Fibroblast of mammary gland (primary cell): Measurements from ENCODE around the gene PDE9A.
"Not testable (repeated sequence)": the region's sequence is repeated elsewhere in the genome, so short reads cannot be mapped to it uniquely, and the experiment has no call there.

ENCODE experiments used
- DNase-seq: peaks from one replicate; pipeline ENCODE4 v3.0.0-alpha.2; 2010; ENCODE audit warnings: low read depth
- H3K4me3 ChIP-seq: 2 replicates; pipeline ENCODE4 v1.5.1; 2011; ENCODE audit warnings: low read depth, mild to moderate bottlenecking, low read length, moderate library complexity; ENCODE audit not compliant: control insufficient read depth
- TF ChIP-seq, protein P1 (sequence below): conservative IDR thresholded peaks from 2 replicates; pipeline ENCODE4 v1.5.1; 2011; ENCODE audit warnings: low read depth, low read length, inconsistent platforms; ENCODE audit not compliant: control insufficient read depth, insufficient read depth

PDE9A gene

DNA sequence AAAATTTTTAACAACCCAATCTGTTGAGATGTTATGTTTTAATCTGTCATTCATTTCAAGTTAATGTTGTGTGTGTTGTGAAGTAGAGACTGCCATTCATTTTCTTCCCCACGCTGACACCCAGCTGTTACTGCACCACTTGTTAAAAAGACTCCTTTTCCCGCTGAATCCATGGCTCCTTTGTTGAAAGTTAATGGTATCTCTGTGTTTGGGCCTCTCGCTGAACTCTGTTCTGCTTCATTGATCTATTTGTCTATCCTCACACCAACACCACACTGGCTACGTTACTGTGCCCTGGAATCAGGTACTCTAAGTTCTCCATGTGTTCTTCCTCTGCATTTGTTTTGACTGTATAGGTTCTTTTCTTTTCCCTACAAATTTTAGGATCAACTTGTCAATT is 58.2 kb downstream of the PDE9A start:
- DNase-seq = no peak

DNA sequence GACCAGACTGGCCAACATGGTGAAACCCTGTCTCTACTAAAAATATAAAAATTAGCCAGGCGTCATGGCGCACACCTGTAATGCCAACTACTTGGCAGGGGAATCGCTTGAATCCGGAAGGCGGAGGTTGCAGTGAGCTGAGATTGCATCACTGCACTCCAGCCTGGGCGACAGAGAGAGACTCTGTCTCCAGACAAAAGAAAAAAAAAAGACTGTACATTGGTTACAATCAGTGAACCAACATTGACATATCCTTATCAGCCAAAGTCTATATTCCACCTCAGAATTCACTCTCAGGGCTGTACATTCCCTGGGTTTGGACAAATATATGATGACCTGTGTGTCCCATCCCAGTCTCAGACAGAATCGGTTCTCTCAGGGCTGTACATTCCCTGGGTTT is 62.0 kb downstream of the PDE9A start:
- H3K4me3 ChIP-seq, DNase-seq: not testable (repeated sequence)

More for the DNA sequence above, 58.2 kb downstream of the PDE9A start:
- H3K4me3 ChIP-seq = no peak overlapping the region
- TF ChIP-seq, protein P1, sequence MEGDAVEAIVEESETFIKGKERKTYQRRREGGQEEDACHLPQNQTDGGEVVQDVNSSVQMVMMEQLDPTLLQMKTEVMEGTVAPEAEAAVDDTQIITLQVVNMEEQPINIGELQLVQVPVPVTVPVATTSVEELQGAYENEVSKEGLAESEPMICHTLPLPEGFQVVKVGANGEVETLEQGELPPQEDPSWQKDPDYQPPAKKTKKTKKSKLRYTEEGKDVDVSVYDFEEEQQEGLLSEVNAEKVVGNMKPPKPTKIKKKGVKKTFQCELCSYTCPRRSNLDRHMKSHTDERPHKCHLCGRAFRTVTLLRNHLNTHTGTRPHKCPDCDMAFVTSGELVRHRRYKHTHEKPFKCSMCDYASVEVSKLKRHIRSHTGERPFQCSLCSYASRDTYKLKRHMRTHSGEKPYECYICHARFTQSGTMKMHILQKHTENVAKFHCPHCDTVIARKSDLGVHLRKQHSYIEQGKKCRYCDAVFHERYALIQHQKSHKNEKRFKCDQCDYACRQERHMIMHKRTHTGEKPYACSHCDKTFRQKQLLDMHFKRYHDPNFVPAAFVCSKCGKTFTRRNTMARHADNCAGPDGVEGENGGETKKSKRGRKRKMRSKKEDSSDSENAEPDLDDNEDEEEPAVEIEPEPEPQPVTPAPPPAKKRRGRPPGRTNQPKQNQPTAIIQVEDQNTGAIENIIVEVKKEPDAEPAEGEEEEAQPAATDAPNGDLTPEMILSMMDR = no peak

DNA sequence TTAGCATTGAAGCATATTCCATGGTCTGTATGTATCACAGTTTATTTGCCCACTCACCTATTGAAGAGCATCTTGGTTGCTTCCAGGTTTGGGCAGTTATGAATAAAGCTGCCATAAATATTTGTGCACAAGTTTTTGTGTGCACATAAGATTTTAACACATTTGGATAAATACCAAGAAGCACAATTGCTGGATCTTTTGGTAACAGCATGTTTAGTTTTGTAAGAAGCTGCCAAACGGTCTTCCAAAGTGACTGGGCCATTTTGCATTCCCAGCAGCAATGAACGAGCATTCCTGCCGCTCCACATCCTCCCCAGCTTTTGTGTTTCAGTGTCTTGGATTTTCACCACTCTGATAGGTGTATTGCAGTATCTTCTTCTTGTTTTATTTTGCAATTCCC is 62.7 kb downstream of the PDE9A start:
- DNase-seq = no peak
- H3K4me3 ChIP-seq = no peak overlapping the region
- TF ChIP-seq, protein P1 = no peak

DNA sequence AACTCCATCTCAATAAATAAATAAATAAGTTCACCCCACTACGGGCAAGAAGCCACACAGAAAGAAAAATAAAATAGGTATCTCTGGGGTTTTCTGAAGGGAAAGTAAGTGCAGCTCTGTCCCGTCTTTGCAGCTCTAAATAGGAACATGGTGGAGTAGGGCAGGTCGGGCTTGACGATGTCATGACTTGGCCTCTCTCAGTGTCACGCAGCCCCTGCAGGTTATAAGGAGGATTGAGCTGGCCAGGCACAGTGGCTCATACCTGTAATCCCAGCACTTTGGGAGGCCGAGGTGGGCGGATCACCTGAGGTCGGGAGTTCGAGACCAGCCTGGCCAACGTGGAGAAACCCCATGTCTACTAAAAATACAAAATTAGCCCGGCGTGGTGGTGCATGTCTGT is 67.1 kb downstream of the PDE9A start:
- not testable (repeated sequence) for DNase-seq, H3K4me3 ChIP-seq

DNA sequence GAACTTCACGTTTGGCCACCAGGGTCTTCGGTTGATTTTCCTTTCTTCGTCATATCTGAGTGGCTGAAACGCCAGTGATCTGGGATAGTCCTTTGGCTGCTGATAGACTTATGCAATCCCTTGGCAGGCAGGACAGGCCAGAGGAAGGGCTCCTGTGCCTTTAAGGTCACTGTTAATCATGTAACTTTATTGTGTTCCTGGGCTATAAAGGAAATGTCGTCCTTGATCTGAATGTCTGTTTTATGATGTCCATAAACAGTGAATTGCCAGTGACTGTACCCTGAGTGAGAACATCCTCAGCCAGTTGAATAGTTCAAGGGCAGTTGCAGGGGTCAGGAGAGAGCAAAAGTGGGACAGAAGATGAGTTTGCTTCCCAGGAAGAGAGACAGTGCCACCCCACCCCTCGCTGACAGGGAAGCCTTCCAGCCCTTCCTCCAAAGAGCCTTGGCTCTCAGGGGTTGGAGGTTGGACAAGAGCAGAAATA is 68.0 kb downstream of the PDE9A start:
- TF ChIP-seq, protein P1 = no peak
- no peak overlapping the region for H3K4me3 ChIP-seq
- peak; percentile 43 for DNase-seq

DNA sequence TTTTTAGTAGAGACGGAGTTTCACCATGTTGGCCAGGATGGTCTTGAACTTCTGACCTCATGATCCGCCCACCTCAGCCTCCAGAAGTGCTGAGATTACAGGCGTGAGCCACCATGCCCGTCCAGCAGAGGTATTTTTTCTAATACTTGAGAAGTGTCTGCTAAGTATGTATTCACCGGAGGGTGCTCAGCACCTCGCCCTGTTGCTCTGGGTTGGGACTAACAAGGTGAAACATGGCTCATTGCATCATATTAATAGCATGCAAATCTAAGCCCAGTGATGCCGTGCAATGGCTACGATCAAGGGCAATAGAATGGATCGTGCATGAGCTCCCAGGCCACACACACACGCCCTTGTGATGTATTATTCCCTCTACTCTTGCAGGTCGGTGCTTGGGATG is 68.7 kb downstream of the PDE9A start:
- TF ChIP-seq, protein P1 = no peak
- no peak for DNase-seq
- H3K4me3 ChIP-seq = no peak overlapping the region

DNA sequence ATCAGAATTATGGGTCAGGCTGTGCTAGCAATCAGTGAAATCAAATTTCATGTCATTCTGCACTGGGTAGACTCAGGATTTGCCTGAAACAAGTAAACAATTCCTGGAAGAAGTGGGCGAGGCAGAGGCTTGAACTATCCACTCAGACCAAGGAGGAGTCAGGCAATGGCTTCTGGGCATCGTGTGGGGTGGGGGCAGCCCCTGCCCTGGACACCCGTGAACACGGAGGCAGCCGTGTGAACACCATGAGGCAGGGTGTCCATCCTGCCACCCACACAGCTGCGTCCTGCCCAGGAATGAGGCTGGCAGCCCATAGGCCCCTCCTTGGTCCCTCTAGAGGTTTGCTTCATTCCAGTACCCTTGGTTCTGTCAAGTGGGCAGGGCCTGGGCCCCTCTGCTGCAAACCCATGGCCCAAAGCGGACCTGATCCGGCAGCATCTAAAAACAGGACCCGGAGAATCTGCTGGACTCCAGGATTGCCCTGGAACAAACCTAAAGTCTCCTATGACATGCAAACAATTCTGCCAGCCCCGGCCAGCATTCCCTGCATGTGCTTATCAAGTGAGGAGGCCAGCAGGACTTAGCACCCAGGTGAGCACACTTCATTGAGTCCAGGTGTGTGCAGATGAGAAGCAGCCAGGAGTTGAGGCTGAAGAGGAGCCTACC is 69.5 kb downstream of the PDE9A start:
- no peak for DNase-seq
- H3K4me3 ChIP-seq = no peak overlapping the region
- TF ChIP-seq, protein P1 = no peak
